WI38 (cell line): ENCODE measurements around the gene GATA3.
"Not testable (repeated sequence)": the region's sequence is repeated elsewhere in the genome, so short reads cannot be mapped to it uniquely, and the experiment has no call there.

ENCODE experiments used
- H3K4me3 ChIP-seq: 2 replicates; pipeline ENCODE4 v1.5.1; 2011; ENCODE audit warnings: low read depth, mild to moderate bottlenecking, control low read depth, low read length
- CTCF ChIP-seq: IDR thresholded peaks from 2 replicates; pipeline ENCODE4 v1.5.1; 2012; ENCODE audit warnings: low read depth, mild to moderate bottlenecking, control low read depth, low read length

The GATA3 gene

GRCh38 chr10:8023321-8023720, 31.2 kb upstream of the GATA3 start:
- no peak for TF ChIP-seq CTCF
- H3K4me3 ChIP-seq = no peak overlapping the region

GRCh38 chr10:8023851-8024250, 30.6 kb upstream of the GATA3 start:
- no peak for TF ChIP-seq CTCF
- H3K4me3 ChIP-seq = no peak overlapping the region

- peak overlapping the region; percentile 37 for H3K4me3 ChIP-seq
- no peak for TF ChIP-seq CTCF
Observed at GRCh38 chr10:8026349-8027259, 27.9 kb upstream of the GATA3 start.

- not testable (repeated sequence) for H3K4me3 ChIP-seq
Observed at GRCh38 chr10:8031211-8031610, 23.3 kb upstream of the GATA3 start.

GRCh38 chr10:8032558-8032957, 21.9 kb upstream of the GATA3 start:
- TF ChIP-seq CTCF = no peak
- H3K4me3 ChIP-seq = no peak overlapping the region

GRCh38 chr10:8033812-8034465, 20.5 kb upstream of the GATA3 start:
- TF ChIP-seq CTCF = no peak
- H3K4me3 ChIP-seq = no peak overlapping the region

GRCh38 chr10:8034466-8035005, 20.0 kb upstream of the GATA3 start:
- no peak for TF ChIP-seq CTCF
- H3K4me3 ChIP-seq = no peak overlapping the region
